Anterior cingulate cortex (tissue), 58 donors: ENCODE results near the gene IL1F10.

ENCODE experiments used
- DNase-seq, 58 donors: peaks; one replicate each; lab custom pipeline; 2025; lab: John Stamatoyannopoulos, UW

IL1F10 gene

GRCh38 chr2:113067681-113068080 is at the start of gene IL1F10:
TSS of gene IL1F10 (plus strand) at chr2:113067970. CDS start at chr2:113072739, 4,769 bp downstream.
- DNase-seq, result no peak

GRCh38 chr2:113018509-113018908 is 49.3 kb upstream of the IL1F10 start:
- no peak for DNase-seq

GRCh38 chr2:113021312-113021711 is 46.5 kb upstream of the IL1F10 start:
- DNase-seq, result no peak

GRCh38 chr2:113024764-113025163 is 43.0 kb upstream of the IL1F10 start:
- no peak for DNase-seq

GRCh38 chr2:113025737-113026136 is 42.0 kb upstream of the IL1F10 start:
- DNase-seq, result no peak

- DNase-seq, result peak in 1 of 58 donors; percentile 1
Observed at GRCh38 chr2:113027691-113028090, 40.1 kb upstream of the IL1F10 start.

GRCh38 chr2:113028112-113028511 is 39.7 kb upstream of the IL1F10 start:
- DNase-seq, result no peak

GRCh38 chr2:113032737-113033136 is 35.0 kb upstream of the IL1F10 start:
- DNase-seq, result no peak

- DNase-seq, result no peak
Observed at GRCh38 chr2:113034016-113034415, 33.8 kb upstream of the IL1F10 start.

GRCh38 chr2:113036763-113037162 is 31.0 kb upstream of the IL1F10 start:
- no peak for DNase-seq

GRCh38 chr2:113038291-113038690 is 29.5 kb upstream of the IL1F10 start:
- no peak for DNase-seq

- DNase-seq, result no peak
Observed at GRCh38 chr2:113039158-113039557, 28.6 kb upstream of the IL1F10 start.

GRCh38 chr2:113039719-113040118 is 28.1 kb upstream of the IL1F10 start:
- DNase-seq, result no peak

- DNase-seq, result no peak
Observed at GRCh38 chr2:113041871-113042270, 25.9 kb upstream of the IL1F10 start.

GRCh38 chr2:113046465-113046864 is 21.3 kb upstream of the IL1F10 start:
- no peak for DNase-seq

GRCh38 chr2:113050921-113051895 is 16.6 kb upstream of the IL1F10 start:
- no peak for DNase-seq

GRCh38 chr2:113052396-113052917 is 15.3 kb upstream of the IL1F10 start, which contains the start of gene IL36B:
TSS of gene IL36B (minus strand) at chr2:113052867.
- no peak for DNase-seq

GRCh38 chr2:113053666-113054065 is 14.1 kb upstream of the IL1F10 start:
- DNase-seq, result no peak

- no peak for DNase-seq
Observed at GRCh38 chr2:113054066-113054465, 13.7 kb upstream of the IL1F10 start.

- no peak for DNase-seq
Observed at GRCh38 chr2:113056521-113056920, 11.2 kb upstream of the IL1F10 start.

- DNase-seq, result no peak
Observed at GRCh38 chr2:113057117-113057516, 10.7 kb upstream of the IL1F10 start.
